ENCODE measurements around the gene PANX2. TPM values are rescaled to one million over a fixed set of nuclear protein-coding genes. Genes with fewer than 3 reads are reported as not detected.
A peak's percentile ranks its signal among the peaks of the same experiment; 100 is the strongest.

The PANX2 gene
- total and polyA plus RNA-seq, 2 of the 13 experiments (the other 11 are each of a cell fraction or from before 2014, with no cell fraction given) = 0.15 to 1.1 TPM

DNA sequence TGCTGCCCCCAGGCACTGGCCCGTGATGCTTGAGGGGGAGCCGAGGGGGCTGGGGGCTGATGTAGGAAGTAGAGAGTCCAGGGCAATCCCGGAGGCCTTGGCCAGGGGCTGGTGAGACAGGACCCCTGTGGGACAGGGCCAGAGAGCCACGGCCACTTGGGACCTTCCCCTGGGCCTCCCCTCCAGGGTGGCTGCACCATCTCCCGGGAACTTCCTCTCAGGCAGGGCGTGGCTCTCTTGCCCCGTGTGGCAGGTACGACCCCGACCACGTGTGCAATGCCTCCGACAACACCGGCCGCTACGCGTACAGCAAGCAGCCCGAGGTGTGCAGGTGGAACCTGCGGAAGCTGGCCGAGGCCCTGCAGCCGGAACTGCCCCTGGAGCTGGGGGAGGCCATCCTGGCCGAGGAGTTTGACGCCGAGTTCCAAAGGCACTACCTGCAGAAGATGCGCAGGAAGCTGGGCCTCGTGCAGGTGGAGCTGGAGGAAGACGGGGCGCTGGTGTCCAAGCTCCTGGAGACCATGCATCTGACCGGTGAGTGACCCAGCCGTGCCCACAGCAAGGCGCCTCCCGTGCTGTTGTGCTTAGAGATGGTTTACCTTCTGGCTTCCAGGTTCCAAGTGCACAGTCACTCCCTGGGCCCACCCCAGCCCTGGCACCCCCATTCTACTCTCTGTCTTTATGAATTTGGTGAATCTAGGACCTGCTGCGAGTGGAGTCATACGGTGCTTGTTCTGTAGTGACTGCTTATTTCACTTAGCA, 40.0 kb downstream of the PANX2 start:
- no peak for ATAC-seq
- peaks cover 25% of the 10 kb centered on the region for H3K79me2 ChIP-seq (ENCODE audit: insufficient read depth, low read length)
- ChIA-PET CTCF (ENCODE audit: low intra/inter-chr PET ratio, low total read pairs) (interaction anchor here (1.7 to 2.5 kb wide), 2 partner anchors 41 to 62 kb away, joined by 3 to 39 read pairs; no protein-coding TSS in a partner anchor), POLR2A (no interaction called here)
- H3K36me3 ChIP-seq (replicated peaks in 1 of 2; ENCODE audit: control insufficient read depth in 1 of 2, insufficient read depth in 2 of 2, low read length in 2 of 2) = peaks cover 12 to 50% of the 10 kb centered on the region in 2 experiments; a peak in 4 of 5 replicates
- no TSS peak for BruUV-seq (replicated peaks)
- no peak overlapping the region for H3K4me3 ChIP-seq (replicated peaks in 1 of 3; ENCODE audit: insufficient read depth in 1 of 3, low read depth in 2 of 3, low read length in 3 of 3)
- intact Hi-C loops (cut with micrococcal nuclease; ENCODE audit: unreplicated experiment) = no loop called here
- H2AFZ ChIP-seq (ENCODE audit: low read length) = no peak overlapping the region
- no peak for DNase-seq (ENCODE audit: low spot score)
- H3K27ac ChIP-seq (ENCODE audit: extremely low read length, insufficient read depth, low read length) = no peak overlapping the region
- no peak overlapping the region for H3K4me2 ChIP-seq (ENCODE audit: low read depth, low read length)
- FAIRE-seq = no peak
- H3K4me1 ChIP-seq (ENCODE audit: insufficient read depth, low read length) = 0 out of 2 replicates have a peak, but pooled peaks cover 8% of the 10 kb centered on the region
- H4K20me1 ChIP-seq (ENCODE audit: insufficient read depth, low read length) = peaks cover 5% of the 10 kb centered on the region
- in situ Hi-C loops (cut with HindIII; ENCODE audit: extremely low pct_ligation_motif_present, low pct_unique_long_range_greater_than_20kb) = no loop called here
- no peaks in the 10 kb centered on the region for H3K27me3 ChIP-seq (ENCODE audit: control insufficient read depth in 1 of 2, insufficient read depth in 2 of 2, low read length in 2 of 2)
- WGBS (ENCODE audit: low lambda C conversion rate) = 96% methylated on average over 23 of the region's 32 CpGs
- no peak overlapping the region for H3K9ac ChIP-seq (ENCODE audit: insufficient read depth, low read depth, low read length)
- no peaks in the 10 kb centered on the region for H3K9me3 ChIP-seq (ENCODE audit: low read length)
- TF ChIP-seq AGO2 (optimal IDR thresholded peaks at IDR 0.05; ENCODE audit: low read depth, low read length) (peak; percentile 87), RBFOX2 (IDR thresholded peaks at IDR 0.05; ENCODE audit: low read depth, low read length) (peak; percentile 59; the same call in 1 of the 2 replicates)
- TF ChIP-seq, protein P1, sequence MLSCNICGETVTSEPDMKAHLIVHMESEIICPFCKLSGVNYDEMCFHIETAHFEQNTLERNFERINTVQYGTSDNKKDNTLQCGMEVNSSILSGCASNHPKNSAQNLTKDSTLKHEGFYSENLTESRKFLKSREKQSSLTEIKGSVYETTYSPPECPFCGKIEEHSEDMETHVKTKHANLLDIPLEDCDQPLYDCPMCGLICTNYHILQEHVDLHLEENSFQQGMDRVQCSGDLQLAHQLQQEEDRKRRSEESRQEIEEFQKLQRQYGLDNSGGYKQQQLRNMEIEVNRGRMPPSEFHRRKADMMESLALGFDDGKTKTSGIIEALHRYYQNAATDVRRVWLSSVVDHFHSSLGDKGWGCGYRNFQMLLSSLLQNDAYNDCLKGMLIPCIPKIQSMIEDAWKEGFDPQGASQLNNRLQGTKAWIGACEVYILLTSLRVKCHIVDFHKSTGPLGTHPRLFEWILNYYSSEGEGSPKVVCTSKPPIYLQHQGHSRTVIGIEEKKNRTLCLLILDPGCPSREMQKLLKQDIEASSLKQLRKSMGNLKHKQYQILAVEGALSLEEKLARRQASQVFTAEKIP (CRISPR knock-in tag; IDR thresholded peaks at IDR 0.05; ENCODE audit: borderline replicate concordance) = no peak

DNA sequence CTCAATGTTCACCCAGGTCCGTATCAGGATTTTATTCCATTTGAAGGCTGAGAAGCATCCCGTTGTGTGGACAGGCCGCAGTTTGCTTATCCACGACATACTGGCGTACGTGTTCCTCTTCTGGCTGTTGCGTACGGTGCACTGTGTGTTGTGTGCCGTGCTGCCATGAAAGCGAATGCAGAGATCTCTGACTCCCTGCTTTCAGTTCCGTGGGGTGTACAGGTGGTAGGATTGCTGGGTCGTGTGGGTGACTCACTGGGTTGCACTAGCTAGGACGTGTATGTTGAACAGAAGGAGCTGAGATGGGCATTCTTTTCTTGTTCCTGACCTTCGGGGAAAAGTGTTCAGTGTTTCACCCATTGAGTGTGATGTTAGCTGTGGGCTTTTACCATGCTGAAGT, 40.6 kb downstream of the PANX2 start:
- intact Hi-C loops (cut with micrococcal nuclease; ENCODE audit: unreplicated experiment) = no loop called here
- Histone ChIP-seq H3K36me3 (replicated peaks in 1 of 2; ENCODE audit: control insufficient read depth in 1 of 2, insufficient read depth in 2 of 2, low read length in 2 of 2) (peaks cover 12 to 56% of the 10 kb centered on the region in 2 experiments; a peak in 4 of 5 replicates), H3K79me2 (ENCODE audit: insufficient read depth, low read length) (peaks cover 25% of the 10 kb centered on the region), H3K4me1 (ENCODE audit: insufficient read depth, low read length) (0 out of 2 replicates have a peak, but pooled peaks cover 5% of the 10 kb centered on the region), H3K4me3 (replicated peaks in 1 of 3; ENCODE audit: insufficient read depth in 1 of 3, low read depth in 2 of 3, low read length in 3 of 3) (no peak overlapping the region), H3K27me3 (ENCODE audit: control insufficient read depth in 1 of 2, insufficient read depth in 2 of 2, low read length in 2 of 2) (no peaks in the 10 kb centered on the region), H3K4me2 (ENCODE audit: low read depth, low read length) (no peak overlapping the region), H3K9me3 (ENCODE audit: low read length) (no peaks in the 10 kb centered on the region), H4K20me1 (ENCODE audit: insufficient read depth, low read length) (peaks cover 5% of the 10 kb centered on the region), H2AFZ (ENCODE audit: low read length) (no peak overlapping the region), H3K9ac (ENCODE audit: insufficient read depth, low read depth, low read length) (no peak overlapping the region), H3K27ac (ENCODE audit: extremely low read length, insufficient read depth, low read length) (no peak overlapping the region)
- ChIA-PET POLR2A (no interaction called here), CTCF (ENCODE audit: low intra/inter-chr PET ratio, low total read pairs) (interaction anchor here (1.7 to 2.5 kb wide), 2 partner anchors 42 to 63 kb away, joined by 3 to 39 read pairs; no protein-coding TSS in a partner anchor)
- BruUV-seq (replicated peaks) = no TSS peak
- DNase-seq (ENCODE audit: low spot score) = no peak
- ATAC-seq = no peak
- 94% methylated on average over 14 of the region's 14 CpGs for WGBS (ENCODE audit: low lambda C conversion rate)
- FAIRE-seq = no peak
- TF ChIP-seq TAF1 (CRISPR knock-in tag; IDR thresholded peaks at IDR 0.05) = no peak
- in situ Hi-C loops (cut with HindIII; ENCODE audit: extremely low pct_ligation_motif_present, low pct_unique_long_range_greater_than_20kb) = no loop called here

Measured in HepG2 (cell line).